ENCODE results near the gene CYB561A3.

CYB561A3 gene

GRCh38 chr11:61305417-61305816, 56.3 kb downstream of the CYB561A3 start:
- DNase-seq (ENCODE audit: insufficient read length, low spot score) = no peak
- no peak for FAIRE-seq
- no peak for TF ChIP-seq POLR2A (IDR thresholded peaks at IDR 0.05; ENCODE audit: low read depth, low read length)

DNA sequence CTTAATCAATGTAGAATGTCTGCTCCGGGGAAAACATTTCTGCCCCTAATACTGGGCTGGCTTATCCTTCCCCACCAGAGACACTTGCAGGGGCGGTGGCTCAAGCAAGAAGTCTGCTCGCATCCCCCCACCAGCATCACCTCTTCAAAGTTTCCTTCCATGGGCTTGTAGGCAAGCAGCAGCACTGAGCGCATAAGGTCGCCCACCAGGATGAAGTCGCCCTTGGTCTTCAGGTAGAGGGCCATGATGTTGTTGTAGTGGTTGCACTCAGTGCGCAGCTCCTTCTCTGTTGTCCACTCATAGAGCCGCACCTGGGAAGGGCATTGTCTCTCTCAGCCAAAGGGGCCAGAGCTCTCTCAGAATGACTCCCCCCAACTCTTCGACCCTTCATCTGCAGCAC, 58.0 kb downstream of the CYB561A3 start:
- FAIRE-seq (no peak), DNase-seq (ENCODE audit: insufficient read length, low spot score) (no peak)
- TF ChIP-seq POLR2A (IDR thresholded peaks at IDR 0.05; ENCODE audit: low read depth, low read length) = no peak

DNA sequence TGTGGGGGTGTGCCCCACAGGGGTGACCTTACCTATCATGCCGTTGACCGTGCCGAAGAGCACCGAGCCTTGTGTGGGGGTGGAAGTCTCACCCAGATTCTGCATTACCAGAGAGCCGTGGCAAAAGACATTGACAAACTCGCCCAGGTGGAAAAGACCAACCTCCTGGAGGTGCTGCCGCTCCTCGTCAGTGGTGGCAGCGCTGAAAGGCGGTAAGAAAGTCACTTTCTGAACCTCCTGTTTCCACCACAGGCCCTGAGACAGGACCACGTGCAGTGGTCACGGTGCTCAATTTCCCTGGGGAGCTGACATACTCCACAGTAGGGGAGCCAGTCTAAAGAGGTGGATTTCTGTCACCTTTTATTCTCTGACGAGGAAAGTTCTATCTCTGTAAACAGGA, 59.1 kb downstream of the CYB561A3 start:
- FAIRE-seq (no peak), DNase-seq (ENCODE audit: insufficient read length, low spot score) (no peak)
- TF ChIP-seq POLR2A (IDR thresholded peaks at IDR 0.05; ENCODE audit: low read depth, low read length) = no peak
